Ramos (cell line): ENCODE results near the gene PCP2.

Experiments
- in situ Hi-C: fragments of 300-500 bp; cut with MboI; formaldehyde crosslinking; loops from one replicate; pipeline ENCODE4 v1.14.3; 2022; ENCODE audit warnings: low sequenced_read_pairs; ENCODE audit not compliant: unreplicated experiment

PCP2 gene

GRCh38 chr19:7602935-7603497 lies 30.5 kb downstream of the PCP2 start:
- in situ Hi-C loops = no loop called here

GRCh38 chr19:7602240-7602934 lies 31.1 kb downstream of the PCP2 start:
- in situ Hi-C loops = no loop called here

- in situ Hi-C loops = no loop called here
Measured at GRCh38 chr19:7600721-7601120, 32.8 kb downstream of the PCP2 start.

GRCh38 chr19:7598180-7598579 lies 35.3 kb downstream of the PCP2 start:
- in situ Hi-C loops = no loop called here

GRCh38 chr19:7597689-7598088 lies 35.8 kb downstream of the PCP2 start:
- in situ Hi-C loops = no loop called here

GRCh38 chr19:7596211-7596937 lies 37.1 kb downstream of the PCP2 start:
- in situ Hi-C loops = no loop called here

GRCh38 chr19:7595466-7596133 lies 37.9 kb downstream of the PCP2 start, which contains the start of gene CAMSAP3:
Gene CAMSAP3 (plus strand): TSS chr19:7595863. CDS start chr19:7596003, 140 bp downstream.
- in situ Hi-C loops = no loop called here

- in situ Hi-C loops = no loop called here
Measured at GRCh38 chr19:7590256-7590655, 43.3 kb downstream of the PCP2 start.

- in situ Hi-C loops = no loop called here
Measured at GRCh38 chr19:7589822-7590221, 43.7 kb downstream of the PCP2 start.

- in situ Hi-C loops = no loop called here
Measured at GRCh38 chr19:7582446-7582845, 51.1 kb downstream of the PCP2 start.
